GM19099 (cell line): ENCODE data around the gene SH2B3.

ENCODE experiments used
- POLR2A ChIP-seq: IDR thresholded peaks from 3 replicates; pipeline ENCODE4 v1.6.1; 2011; ENCODE audit warnings: low read depth; ENCODE audit not compliant: insufficient read length; ENCODE audit errors: extremely low read depth

Gene SH2B3

GRCh38 chr12:111369496-111370220 is 36.1 kb upstream of the SH2B3 start:
- TF ChIP-seq POLR2A, result no peak

DNA sequence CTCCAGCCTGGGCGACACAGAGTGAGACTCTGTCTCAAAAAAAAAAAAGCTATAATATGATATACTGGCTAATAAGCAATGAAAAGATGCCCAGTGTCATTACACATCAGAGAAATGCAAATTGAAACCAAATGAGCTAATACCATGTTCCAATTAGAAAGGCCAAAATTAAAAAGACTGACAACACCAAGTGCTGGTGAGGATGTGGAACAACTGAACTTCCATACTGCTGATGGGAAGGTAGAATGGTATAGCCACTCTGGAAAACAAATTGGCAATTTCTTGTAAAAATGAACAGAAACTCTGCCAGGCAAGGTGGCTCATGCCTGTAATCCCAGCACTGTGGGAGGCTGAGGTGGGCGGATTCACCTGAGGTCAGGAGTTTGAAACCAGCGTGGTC is 28.3 kb upstream of the SH2B3 start:
- TF ChIP-seq POLR2A, result no peak

DNA sequence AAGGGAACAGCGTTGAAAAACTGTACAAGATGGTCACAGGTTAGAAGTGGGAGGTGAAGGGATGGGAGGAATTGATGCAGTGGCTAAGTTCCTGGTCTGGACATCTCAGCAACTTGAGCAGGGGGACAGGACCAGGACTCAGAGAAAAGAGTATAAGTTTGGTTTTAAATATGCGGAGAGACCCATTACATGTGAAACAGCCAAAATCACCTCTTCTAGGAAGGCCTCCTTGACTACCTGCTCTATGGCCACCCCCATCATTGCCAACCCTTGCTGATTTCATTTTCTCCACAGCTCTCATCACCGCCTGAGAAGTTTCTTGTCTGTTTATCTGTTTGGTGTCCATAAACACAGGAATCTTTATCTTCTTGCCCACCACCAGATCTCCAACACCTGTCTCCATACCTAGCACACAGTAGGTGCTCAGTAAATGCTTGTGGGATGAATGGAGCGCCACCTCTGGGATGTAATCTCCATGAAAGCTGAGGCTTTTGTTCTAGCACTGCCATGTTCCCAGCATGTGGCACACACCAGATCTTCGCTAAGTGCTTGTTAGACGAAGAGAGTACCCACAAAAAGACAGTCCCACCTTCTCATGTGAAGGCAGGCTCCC is 25.7 kb upstream of the SH2B3 start:
- TF ChIP-seq POLR2A, result no peak

DNA sequence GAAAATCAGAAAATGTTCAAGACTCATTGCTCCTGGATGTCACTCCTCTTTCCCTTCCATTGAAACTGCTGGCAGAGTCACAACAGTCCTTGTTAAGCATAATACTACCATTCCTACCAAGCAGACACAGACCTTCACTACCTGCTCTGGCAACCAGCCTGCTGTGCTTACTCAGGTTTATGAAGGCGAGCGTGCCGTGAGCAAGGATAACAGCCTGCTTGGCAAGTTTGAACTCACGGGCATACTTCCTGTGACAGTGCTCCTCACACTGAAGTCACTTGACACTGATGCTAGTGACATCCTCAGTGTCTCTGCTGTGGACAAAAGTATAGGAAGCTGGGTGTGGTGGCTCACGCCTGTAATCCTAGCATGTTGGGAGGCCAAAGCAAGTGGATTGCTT is 21.1 kb upstream of the SH2B3 start:
- no peak for TF ChIP-seq POLR2A

DNA sequence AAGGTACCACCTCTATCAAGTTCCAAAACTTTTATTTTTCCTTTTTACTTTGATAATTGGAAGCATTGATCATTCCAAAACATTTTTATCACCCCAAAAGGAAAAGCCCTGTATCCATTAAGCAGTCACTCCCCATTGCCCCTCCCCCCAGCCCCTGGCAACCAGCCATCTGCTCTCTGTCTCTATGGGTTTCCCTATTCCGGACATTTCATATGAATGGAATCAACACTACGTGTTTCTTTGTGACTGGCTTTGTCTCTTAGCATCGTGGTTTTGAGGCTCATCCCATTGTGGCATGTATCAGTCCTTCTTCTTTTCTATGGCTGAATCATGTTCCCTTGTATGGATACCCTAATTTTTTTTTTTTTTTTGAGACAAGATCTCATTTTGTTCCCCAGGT is 18.8 kb upstream of the SH2B3 start:
- TF ChIP-seq POLR2A, result no peak

DNA sequence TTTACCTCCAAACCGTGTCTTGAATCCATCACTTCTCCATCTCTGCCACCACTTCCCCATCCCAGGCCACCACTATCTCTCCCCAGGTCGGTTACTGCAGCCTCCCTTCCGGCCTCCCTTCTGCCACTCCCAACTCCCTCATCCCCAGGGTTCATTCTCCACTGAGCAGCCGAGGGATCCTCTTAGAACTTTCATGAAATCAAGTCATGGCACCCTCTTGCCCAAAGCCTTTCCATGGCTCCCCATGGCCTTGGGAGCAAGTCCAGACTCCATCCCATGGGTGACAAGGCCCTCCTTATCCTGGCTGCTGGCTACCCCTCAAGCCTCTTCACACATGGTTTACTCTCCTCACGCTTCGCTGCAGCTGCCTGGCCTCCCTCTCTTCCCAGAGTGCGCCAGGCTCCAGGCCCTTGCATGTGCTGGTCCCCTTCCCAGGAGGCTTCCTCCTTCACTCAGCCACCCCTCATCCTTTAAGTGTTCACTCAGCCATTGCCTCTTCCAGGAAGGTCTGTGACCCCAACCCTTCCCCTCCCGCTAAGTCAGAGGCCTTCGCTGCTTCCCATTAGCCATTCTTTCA is 17.9 kb upstream of the SH2B3 start:
- no peak for TF ChIP-seq POLR2A

DNA sequence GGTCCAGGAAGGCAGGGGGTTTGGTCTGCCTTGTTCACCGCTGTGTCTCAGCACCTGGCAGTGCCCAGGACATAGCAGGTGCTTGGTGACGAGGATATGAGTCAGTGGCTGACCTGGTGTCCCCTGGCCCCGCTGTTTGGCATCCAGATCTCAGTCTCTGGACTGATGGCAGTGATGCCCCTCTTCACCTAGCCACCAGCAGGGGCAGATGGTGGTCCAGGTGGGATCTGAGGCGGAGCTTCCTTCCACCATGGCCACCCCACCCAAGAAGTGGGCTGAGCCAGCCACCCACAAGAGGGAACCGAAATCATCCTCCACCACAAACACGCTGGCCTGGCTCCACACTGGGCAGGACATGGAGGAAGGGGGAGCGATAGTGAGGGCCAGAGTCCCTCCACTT is 16.1 kb upstream of the SH2B3 start:
- TF ChIP-seq POLR2A, result no peak

DNA sequence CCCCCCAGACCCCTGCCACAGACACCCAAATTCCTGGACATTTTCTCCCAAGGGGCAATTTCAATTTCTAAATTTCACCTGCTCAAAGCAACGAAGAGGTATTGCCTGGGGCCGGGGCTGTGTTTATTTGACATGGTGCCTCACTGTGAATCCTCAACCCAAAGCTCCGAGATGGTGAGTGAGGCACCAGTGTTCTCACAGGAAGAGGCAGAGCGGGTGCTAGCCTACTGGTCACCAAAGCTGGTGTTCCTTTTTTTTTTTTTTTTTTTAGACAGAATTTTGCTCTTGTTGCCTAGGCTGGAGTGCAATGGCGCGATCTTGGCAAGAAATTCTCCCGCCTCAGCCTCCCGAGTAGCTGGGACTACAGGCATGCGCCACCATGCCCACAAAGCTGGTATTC is 14.8 kb upstream of the SH2B3 start:
- TF ChIP-seq POLR2A, result no peak

GRCh38 chr12:111393700-111394300 is 11.9 kb upstream of the SH2B3 start:
- TF ChIP-seq POLR2A, result no peak

GRCh38 chr12:111394480-111394879 is 11.2 kb upstream of the SH2B3 start:
- no peak for TF ChIP-seq POLR2A

DNA sequence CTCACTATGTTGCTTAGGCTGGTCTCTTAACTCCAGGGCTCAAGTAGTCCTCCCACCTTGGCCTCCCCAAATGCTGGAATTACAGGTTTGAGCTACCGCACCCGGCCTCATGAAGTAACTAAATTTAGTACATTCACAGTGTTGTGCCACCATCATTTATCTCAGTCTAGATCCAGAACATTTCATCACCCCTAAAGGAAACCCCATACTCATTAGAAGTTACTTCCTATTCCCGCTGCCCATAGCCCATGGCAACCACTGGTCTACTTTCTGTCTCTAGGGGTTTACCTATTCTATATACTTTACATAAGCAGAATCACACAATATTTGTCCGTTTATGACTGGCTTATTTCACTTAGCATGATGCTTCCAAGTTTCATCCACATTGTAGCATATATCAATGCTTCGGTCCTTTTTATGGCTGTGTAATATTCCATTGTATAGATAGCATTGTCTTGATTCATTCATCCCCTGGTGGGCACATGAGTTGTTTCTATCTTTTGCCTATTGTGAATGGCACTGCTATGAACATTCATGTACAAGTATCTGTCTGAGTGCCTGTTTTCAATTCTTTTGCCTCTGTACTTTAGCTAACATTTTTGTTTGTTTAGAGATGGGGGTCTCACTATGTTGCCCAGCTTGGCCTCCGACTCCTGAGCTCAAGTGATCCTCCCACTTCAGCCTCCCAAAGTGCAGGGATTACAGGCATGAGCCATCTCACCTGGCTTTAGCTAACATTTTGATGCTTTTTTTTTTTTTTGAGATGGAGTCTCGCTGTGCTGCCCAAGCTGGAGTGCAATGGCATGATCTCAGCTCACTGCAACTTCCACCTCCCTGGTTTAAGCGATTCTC is 10.2 kb upstream of the SH2B3 start:
- TF ChIP-seq POLR2A, result no peak

GRCh38 chr12:111396726-111397445 is 8.8 kb upstream of the SH2B3 start:
- no peak for TF ChIP-seq POLR2A

- no peak for TF ChIP-seq POLR2A
These were observed 7.2 kb upstream of the SH2B3 start for GRCh38 chr12:111398530-111398929.

DNA sequence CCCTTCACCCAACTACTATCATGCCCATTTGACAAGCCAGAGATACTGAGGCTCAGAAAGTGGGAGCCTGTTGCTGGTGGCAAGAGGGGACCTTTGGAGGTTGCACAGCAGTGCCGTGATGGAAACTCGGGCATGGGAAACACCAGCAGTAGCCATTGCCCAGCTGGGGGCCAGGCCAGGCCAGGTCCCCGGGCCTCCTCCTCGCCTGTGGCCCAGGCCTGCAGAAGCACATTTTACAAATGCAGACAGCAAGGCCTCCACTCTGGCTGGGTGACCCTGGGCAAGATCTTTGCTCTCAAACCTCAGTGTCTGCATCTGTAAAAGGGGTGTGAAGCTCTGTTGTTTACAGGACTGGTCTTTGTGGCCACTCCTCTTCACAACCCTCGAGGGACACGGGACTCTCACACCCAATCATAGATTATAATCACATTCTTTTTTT is 4.5 kb upstream of the SH2B3 start:
- no peak for TF ChIP-seq POLR2A

DNA sequence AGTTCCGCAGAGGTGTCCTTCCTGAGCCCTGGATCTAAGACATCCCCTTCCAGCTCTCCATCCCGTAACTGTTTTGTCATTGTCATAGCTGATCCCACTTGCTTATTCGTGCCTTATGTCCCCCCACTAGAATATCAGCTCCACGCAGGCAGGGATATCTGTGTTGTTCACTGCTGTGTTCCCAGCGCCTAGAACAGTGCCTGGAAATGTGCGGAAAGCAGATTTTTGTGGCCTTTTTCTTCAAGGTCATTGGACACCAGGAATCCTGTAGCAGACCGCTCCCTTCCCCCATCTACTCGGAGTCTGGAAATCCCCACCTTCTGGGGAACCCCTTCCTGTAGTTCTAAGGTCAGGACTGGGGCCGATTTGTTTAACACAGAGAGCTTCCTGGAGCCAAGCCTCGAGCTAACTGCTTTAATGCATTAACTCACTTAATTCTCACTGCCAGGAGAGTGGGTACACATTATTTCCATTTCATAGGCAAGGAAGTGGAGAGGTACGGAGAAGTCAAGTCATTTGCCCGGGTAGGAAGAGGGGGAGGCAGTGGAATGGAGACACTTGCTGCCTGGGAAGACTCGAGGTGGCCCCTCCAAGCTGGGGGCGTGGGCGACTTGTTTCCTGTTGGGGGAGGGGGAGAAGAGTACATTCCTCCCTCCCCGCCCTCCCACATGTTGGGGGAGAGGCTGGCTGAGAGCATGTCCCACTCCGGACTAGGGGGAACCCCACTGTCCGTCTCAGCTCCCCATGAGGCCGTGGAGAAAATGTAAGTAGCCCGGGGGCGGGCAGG is 1.2 kb upstream of the SH2B3 start:
- no peak for TF ChIP-seq POLR2A
